SK-N-SH treated with all-trans-retinoic acid at 6 μM for 48 hours (cell line): ENCODE measurements around the gene IL20RB.

ENCODE experiments used
- ATAC-seq: fragments of 200-7000 bp; cut with Tn5 transposase; 3 replicates; pipeline ENCODE4 v1.9.1; 2020; ENCODE audit warnings: mild to moderate bottlenecking, moderate library complexity
- ARNTL ChIP-seq: fragments of 450-650 bp; formaldehyde crosslinking; IDR thresholded peaks from 2 replicates; pipeline ENCODE4 v1.5.0; 2020; ENCODE audit warnings: low read depth, mild to moderate bottlenecking, moderate library complexity, borderline replicate concordance
- CREB5 ChIP-seq: fragments of 250-450 bp; sonication (Bioruptor Pico); IDR thresholded peaks from 2 replicates; pipeline ENCODE4 v1.5.1; 2020; ENCODE audit warnings: low read depth, mild to moderate bottlenecking, moderate library complexity
- CSDC2 ChIP-seq: fragments of 250-450 bp; sonication (Bioruptor Pico); IDR thresholded peaks from 2 replicates; pipeline ENCODE4 v1.5.0; 2020; ENCODE audit warnings: mild to moderate bottlenecking, moderate library complexity
- CSRNP3 ChIP-seq: fragments of 250-450 bp; sonication (Bioruptor Pico); IDR thresholded peaks from 2 replicates; pipeline ENCODE4 v1.5.1; 2021; ENCODE audit warnings: mild to moderate bottlenecking, moderate library complexity
- ESRRG ChIP-seq: fragments of 250-450 bp; sonication (Bioruptor Pico); IDR thresholded peaks from 2 replicates; pipeline ENCODE4 v1.6.1; 2021; ENCODE audit warnings: mild to moderate bottlenecking
- ISL1 ChIP-seq: fragments of 250-450 bp; sonication (Bioruptor Pico); IDR thresholded peaks from 2 replicates; pipeline ENCODE4 v2.1.2; 2022; ENCODE audit warnings: mild to moderate bottlenecking, moderate library complexity
- PATZ1 ChIP-seq: fragments of 250-450 bp; sonication (Bioruptor Pico); IDR thresholded peaks from 2 replicates; pipeline ENCODE4 v1.8.0; 2020; ENCODE audit warnings: mild to moderate bottlenecking, moderate library complexity, borderline replicate concordance
- POU6F1 ChIP-seq: fragments of 250-450 bp; sonication (Bioruptor Pico); IDR thresholded peaks from 2 replicates; pipeline ENCODE4 v1.8.0; 2021; ENCODE audit warnings: low read depth, mild to moderate bottlenecking, moderate library complexity, borderline replicate concordance
- PPARA ChIP-seq: fragments of 250-450 bp; sonication (Bioruptor Pico); IDR thresholded peaks from 2 replicates; pipeline ENCODE4 v1.5.0; 2020; ENCODE audit warnings: mild to moderate bottlenecking, borderline replicate concordance
- SNAI2 ChIP-seq: fragments of 250-450 bp; sonication (Bioruptor Pico); IDR thresholded peaks from 2 replicates; pipeline ENCODE4 v1.5.0; 2020; ENCODE audit warnings: mild to moderate bottlenecking, moderate library complexity
- TOX ChIP-seq: fragments of 250-450 bp; sonication (Bioruptor Pico); IDR thresholded peaks from 2 replicates; pipeline ENCODE4 v1.8.0; 2021; ENCODE audit warnings: mild to moderate bottlenecking, moderate library complexity, borderline replicate concordance
- TSHZ2 ChIP-seq: fragments of 250-450 bp; sonication (Bioruptor Pico); IDR thresholded peaks from 2 replicates; pipeline ENCODE4 v1.5.0; 2020; ENCODE audit warnings: mild to moderate bottlenecking, moderate library complexity
- ZC3H10 ChIP-seq: fragments of 250-450 bp; sonication (Bioruptor Pico); IDR thresholded peaks from 2 replicates; pipeline ENCODE4 v1.5.1; 2021; ENCODE audit warnings: mild to moderate bottlenecking, moderate library complexity
- ZFP3 ChIP-seq: fragments of 250-450 bp; sonication (Bioruptor Pico); IDR thresholded peaks from 2 replicates; pipeline ENCODE4 v1.5.0; 2020; ENCODE audit warnings: mild to moderate bottlenecking, moderate library complexity

The IL20RB gene

GRCh38 chr3:136920904-136921611 is 36.7 kb upstream of the IL20RB start (continued):
- TF ChIP-seq CSRNP3 (CRISPR knock-in tag) (no peak), TSHZ2 (no peak), ZC3H10 (CRISPR knock-in tag) (no peak), ISL1 (CRISPR knock-in tag) (no peak), CREB5 (no peak)

- no peak for ATAC-seq
Measured at GRCh38 chr3:136925425-136926190, 32.2 kb upstream of the IL20RB start.

GRCh38 chr3:136928240-136928639 is 29.5 kb upstream of the IL20RB start:
- no peak for ATAC-seq
- TF ChIP-seq PPARA (no peak), TSHZ2 (no peak), ISL1 (CRISPR knock-in tag) (no peak), TOX (CRISPR knock-in tag) (no peak), SNAI2 (CRISPR knock-in tag) (no peak), CREB5 (no peak), CSDC2 (no peak), CSRNP3 (CRISPR knock-in tag) (no peak)

More at GRCh38 chr3:136925425-136926190, 32.2 kb upstream of the IL20RB start:
- TF ChIP-seq ZFP3 (CRISPR knock-in tag) (no peak), ARNTL (CRISPR knock-in tag) (no peak), POU6F1 (CRISPR knock-in tag) (no peak), ESRRG (no peak), SNAI2 (CRISPR knock-in tag) (no peak), PPARA (no peak), PATZ1 (CRISPR knock-in tag) (no peak)
